Measurements from ENCODE around the gene SCUBE1.

SCUBE1 gene

GRCh38 chr22:43325176-43325575 is 18.0 kb downstream of the SCUBE1 start:
- DNase-seq: no peak

- DNase-seq: no peak
Observed at GRCh38 chr22:43320943-43321900, 21.9 kb downstream of the SCUBE1 start.

GRCh38 chr22:43319661-43320486 is 23.3 kb downstream of the SCUBE1 start:
- DNase-seq: no peak

GRCh38 chr22:43317239-43317638 is 25.9 kb downstream of the SCUBE1 start:
- no peak for DNase-seq

GRCh38 chr22:43315687-43316217 is 27.4 kb downstream of the SCUBE1 start:
- DNase-seq: no peak

GRCh38 chr22:43314611-43315010 is 28.6 kb downstream of the SCUBE1 start:
- DNase-seq: no peak

- no peak for DNase-seq
Observed at GRCh38 chr22:43313890-43314474, 29.2 kb downstream of the SCUBE1 start.

- DNase-seq: no peak
Observed at GRCh38 chr22:43313244-43313889, 29.8 kb downstream of the SCUBE1 start.

GRCh38 chr22:43312608-43313007 is 30.6 kb downstream of the SCUBE1 start:
- DNase-seq: no peak

GRCh38 chr22:43310798-43311197 is 32.4 kb downstream of the SCUBE1 start:
- DNase-seq: no peak

- DNase-seq: no peak
Observed at GRCh38 chr22:43310311-43310710, 32.9 kb downstream of the SCUBE1 start.

- DNase-seq: no peak
Observed at GRCh38 chr22:43308836-43309235, 34.3 kb downstream of the SCUBE1 start.

- no peak for DNase-seq
Observed at GRCh38 chr22:43308060-43308830, 34.9 kb downstream of the SCUBE1 start.

- no peak for DNase-seq
Observed at GRCh38 chr22:43305806-43306205, 37.4 kb downstream of the SCUBE1 start.

GRCh38 chr22:43304831-43305590 is 38.2 kb downstream of the SCUBE1 start:
- no peak for DNase-seq

- no peak for DNase-seq
Observed at GRCh38 chr22:43303751-43304150, 39.4 kb downstream of the SCUBE1 start.

- DNase-seq: no peak
Observed at GRCh38 chr22:43303166-43303565, 40.0 kb downstream of the SCUBE1 start.

- DNase-seq: no peak
Observed at GRCh38 chr22:43302531-43303041, 40.6 kb downstream of the SCUBE1 start.

- no peak for DNase-seq
Observed at GRCh38 chr22:43301866-43302265, 41.3 kb downstream of the SCUBE1 start.

GRCh38 chr22:43300891-43301676 is 42.1 kb downstream of the SCUBE1 start:
- DNase-seq: no peak
